Mucosa of rectum (tissue), 2 donors: ENCODE measurements around the gene SYNE2.

Source experiments
- H3K27ac ChIP-seq, 2 donors: one replicate each; pipeline ENCODE4 v1.7.0; 2013; ENCODE audit warnings: inconsistent platforms in 2 of 2, low read depth in 2 of 2, low read length in 2 of 2
- H3K27me3 ChIP-seq, 2 donors: one replicate each; pipeline ENCODE4 v1.7.0; 2013; ENCODE audit warnings: low read length in 2 of 2; ENCODE audit not compliant: control insufficient read depth in 2 of 2, insufficient read depth in 2 of 2
- H3K36me3 ChIP-seq, 2 donors: one replicate each; pipeline ENCODE4 v1.7.0; 2013; ENCODE audit warnings: low read length in 2 of 2; ENCODE audit not compliant: control insufficient read depth in 2 of 2, insufficient read depth in 2 of 2
- H3K4me1 ChIP-seq, 2 donors: one replicate each; pipeline ENCODE4 v1.7.0; 2013; ENCODE audit warnings: low read length in 2 of 2, mild to moderate bottlenecking in 1 of 2; ENCODE audit not compliant: control insufficient read depth in 2 of 2, insufficient read depth in 2 of 2
- H3K4me3 ChIP-seq, 2 donors: one replicate each; pipeline ENCODE4 v1.7.0; 2013; ENCODE audit warnings: low read length in 2 of 2
- H3K9ac ChIP-seq, 2 donors: one replicate each; pipeline ENCODE4 v1.7.0; 2013; ENCODE audit warnings: low read length in 2 of 2, low read depth in 1 of 2, mild to moderate bottlenecking in 1 of 2
- H3K9me3 ChIP-seq, 2 donors: one replicate each; pipeline ENCODE4 v1.7.0; 2013; ENCODE audit warnings: low read length in 2 of 2; ENCODE audit not compliant: control insufficient read depth in 2 of 2
- donor health status: healthy.
- donor health status: Normal muscosa, but diverticular disease.

The SYNE2 gene

DNA sequence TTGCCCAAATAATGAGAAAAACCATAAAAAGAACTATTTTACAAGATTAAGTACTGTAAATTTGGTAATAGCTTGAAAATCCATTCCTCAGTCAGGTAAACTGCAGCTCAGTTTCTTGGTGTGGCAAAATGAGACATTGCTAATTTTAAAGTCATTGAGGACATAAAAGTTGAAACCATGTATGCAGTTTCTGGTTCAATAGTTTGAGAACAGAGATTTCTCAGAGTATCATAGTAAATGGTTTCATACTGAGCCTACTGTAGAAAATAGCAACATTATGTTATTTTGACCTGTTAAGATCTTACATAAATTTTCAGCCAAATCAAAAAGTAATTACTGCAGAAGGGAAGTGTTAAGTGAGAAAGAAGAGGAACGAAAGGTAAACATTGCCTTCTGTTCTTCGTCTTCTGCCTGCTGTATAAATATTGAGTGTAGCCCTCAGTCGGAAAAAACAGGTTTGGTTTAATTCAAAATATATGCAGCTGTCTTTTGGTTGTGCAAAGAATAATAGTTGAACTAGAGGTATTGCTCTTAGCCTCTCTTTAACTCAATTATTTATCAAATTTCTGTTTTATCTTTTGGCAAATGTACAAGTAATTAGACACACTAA lies 119.6 kb downstream of the SYNE2 start:
- Histone ChIP-seq H3K9ac (no peak overlapping the region), H3K36me3 (peaks cover 0 to 7% of the 10 kb centered on the region in 2 donors), H3K9me3 (no peaks in the 10 kb centered on the region), H3K4me3 (no peak overlapping the region), H3K27me3 (no peaks in the 10 kb centered on the region), H3K4me1 (no peaks in the 10 kb centered on the region), H3K27ac (no peak overlapping the region)

DNA sequence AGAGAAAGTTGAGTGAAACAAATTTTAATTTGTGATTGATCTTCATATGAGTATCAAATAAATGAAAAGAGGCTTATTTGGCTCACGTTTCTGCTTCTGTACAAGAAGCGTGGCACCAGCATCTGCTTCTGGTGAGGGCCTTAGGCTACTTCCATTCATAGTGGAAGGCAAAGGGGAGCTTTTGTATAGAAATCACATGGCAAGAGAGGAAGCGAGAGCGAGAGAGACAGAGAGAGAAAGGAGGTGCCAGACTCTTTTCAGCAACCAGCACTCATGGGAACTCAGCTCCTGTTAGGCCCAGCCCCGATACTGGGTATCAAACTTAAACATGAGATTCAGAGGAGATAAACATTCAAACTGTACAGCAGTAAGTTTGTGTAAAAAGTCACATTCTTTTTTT lies 121.4 kb downstream of the SYNE2 start:
- H3K4me1 ChIP-seq = no peaks in the 10 kb centered on the region
- H3K9ac ChIP-seq = no peak overlapping the region
- no peak overlapping the region for H3K4me3 ChIP-seq
- no peaks in the 10 kb centered on the region for H3K27me3 ChIP-seq
- peaks cover 0 to 7% of the 10 kb centered on the region in 2 donors for H3K36me3 ChIP-seq
- H3K27ac ChIP-seq = no peak overlapping the region
- H3K9me3 ChIP-seq = no peaks in the 10 kb centered on the region

DNA sequence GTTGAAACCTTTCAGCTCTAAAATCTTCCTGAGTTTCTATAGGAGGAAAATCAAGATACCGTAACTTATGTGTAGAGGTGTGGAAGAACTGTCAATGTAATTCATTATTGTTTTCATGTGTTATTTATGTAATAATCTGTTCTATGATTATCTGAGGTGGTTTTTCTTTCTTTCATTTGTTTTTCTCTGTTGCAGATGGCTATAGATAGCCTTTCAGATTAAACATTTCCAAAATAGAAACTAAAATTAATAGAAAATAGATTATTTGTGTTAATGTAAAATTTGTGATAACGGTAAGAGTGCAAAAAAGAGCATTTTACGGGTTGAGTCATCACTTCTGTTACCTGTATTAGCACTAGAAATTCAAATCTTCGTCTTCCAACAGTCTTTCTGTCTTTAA lies 128.8 kb downstream of the SYNE2 start:
- H3K9ac ChIP-seq = no peak overlapping the region
- peaks cover 4% of the 10 kb centered on the region in 2 donors for H3K36me3 ChIP-seq

DNA sequence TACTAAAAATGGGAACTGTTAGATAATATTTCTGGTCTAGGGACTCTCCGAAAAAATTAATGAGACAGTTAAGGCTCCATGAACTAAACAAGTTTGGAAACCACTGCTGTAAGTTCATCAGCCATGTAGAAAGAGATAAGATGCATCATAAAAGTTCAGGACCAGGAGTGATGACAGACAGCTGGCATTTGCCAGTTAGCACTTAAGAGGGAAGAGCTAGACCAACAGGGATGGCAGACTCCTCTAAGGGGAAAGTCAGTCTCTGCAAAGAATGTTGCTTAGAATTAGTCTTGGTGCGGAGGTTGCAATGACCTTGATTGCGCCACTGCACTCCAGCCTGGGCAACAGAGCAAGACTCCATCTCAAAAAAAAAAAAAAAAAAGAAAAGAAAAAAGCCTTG lies 129.4 kb downstream of the SYNE2 start:
- Histone ChIP-seq H3K27me3 (no peaks in the 10 kb centered on the region), H3K4me1 (no peaks in the 10 kb centered on the region), H3K4me3 (no peak overlapping the region), H3K27ac (no peak overlapping the region), H3K36me3 (peaks cover 4 to 5% of the 10 kb centered on the region in 2 donors), H3K9me3 (no peaks in the 10 kb centered on the region), H3K9ac (no peak overlapping the region)

More for the DNA sequence above, 128.8 kb downstream of the SYNE2 start:
- Histone ChIP-seq H3K4me3 (no peak overlapping the region), H3K9me3 (no peaks in the 10 kb centered on the region), H3K27me3 (no peaks in the 10 kb centered on the region), H3K4me1 (no peaks in the 10 kb centered on the region), H3K27ac (no peak overlapping the region)

DNA sequence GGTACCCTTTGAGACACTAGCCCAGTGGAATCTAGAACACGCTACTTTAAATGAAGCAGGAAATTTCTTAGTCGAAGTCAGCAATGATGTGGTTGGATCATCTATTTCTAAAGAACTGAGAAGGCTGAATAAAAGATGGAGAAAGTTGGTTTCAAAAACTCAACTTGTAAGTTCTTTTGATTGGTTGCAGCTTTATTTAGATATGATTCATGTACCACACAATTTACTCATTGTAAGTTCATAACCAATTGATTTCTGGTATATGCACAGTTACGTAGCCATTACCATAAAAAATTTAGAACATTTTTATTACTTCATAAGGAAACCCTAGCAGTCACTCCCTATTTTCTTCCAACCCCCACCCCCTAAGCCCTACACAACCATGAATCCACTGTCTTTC lies 129.8 kb downstream of the SYNE2 start:
- H3K9ac ChIP-seq = no peak overlapping the region
- H3K9me3 ChIP-seq = no peaks in the 10 kb centered on the region
- H3K27me3 ChIP-seq = no peaks in the 10 kb centered on the region
- no peak overlapping the region for H3K4me3 ChIP-seq
- H3K4me1 ChIP-seq = no peaks in the 10 kb centered on the region
- H3K27ac ChIP-seq = no peak overlapping the region
- peaks cover 4 to 7% of the 10 kb centered on the region in 2 donors for H3K36me3 ChIP-seq

DNA sequence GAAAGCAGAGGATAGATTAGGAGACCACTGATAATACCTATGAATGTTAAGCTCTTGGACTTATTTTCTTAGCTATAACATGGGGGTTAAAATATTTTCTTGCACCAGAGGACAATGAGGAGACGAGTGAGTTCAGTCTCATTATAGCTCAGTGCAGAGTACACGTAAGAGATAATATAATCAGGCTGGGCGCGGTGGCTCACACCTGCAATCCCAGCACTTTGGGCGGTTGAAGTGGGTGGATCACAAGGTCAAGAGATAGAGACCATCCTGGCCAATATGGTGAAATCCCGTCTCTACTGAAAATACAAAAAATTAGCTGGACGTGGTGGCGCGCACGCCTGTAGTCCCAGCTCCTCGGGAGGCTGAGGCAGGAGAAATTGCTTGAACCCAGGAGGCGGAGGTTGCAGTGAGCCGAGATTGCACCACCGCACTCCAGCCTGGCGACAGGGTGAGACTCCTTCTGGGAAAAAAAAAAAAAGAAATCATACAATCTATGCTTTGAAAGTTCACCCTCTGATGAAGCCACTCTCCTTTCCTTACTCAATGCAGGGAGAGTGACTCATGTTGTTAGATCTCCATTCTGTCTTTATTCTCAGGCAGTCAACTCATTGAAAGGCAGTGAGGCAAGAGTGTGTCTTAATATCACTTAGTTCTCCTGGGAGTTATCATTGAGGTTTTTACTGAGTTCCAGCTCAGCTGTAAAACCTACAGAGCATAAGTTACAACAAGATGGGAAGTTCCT lies 134.2 kb downstream of the SYNE2 start:
- Histone ChIP-seq H3K9ac (no peak overlapping the region), H3K4me1 (no peaks in the 10 kb centered on the region), H3K4me3 (no peak overlapping the region), H3K27ac (no peak overlapping the region), H3K27me3 (no peaks in the 10 kb centered on the region), H3K36me3 (peaks cover 4 to 11% of the 10 kb centered on the region in 2 donors), H3K9me3 (no peaks in the 10 kb centered on the region)

DNA sequence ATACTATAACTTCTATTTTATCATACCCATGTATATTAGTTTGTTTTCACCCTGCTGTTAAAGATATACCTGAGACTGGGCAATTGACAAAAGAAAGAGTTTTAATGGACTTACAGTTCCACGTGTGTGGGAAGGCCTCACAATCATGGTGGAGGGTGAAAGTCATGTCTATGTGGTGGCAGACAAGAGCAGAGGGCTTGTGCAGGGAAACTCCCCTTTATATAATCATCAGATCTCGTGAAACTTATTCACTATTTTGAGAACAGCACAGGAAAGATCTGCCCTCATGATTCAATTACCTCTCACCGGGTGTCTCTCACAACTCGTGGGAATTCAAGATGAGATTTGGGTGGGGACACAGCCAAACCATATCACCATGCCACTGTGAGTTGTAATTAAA lies 135.8 kb downstream of the SYNE2 start:
- Histone ChIP-seq H3K9ac (no peak overlapping the region), H3K4me3 (no peak overlapping the region), H3K9me3 (no peaks in the 10 kb centered on the region), H3K4me1 (no peaks in the 10 kb centered on the region), H3K27ac (no peak overlapping the region), H3K36me3 (peaks cover 8 to 18% of the 10 kb centered on the region in 2 donors), H3K27me3 (no peaks in the 10 kb centered on the region)

DNA sequence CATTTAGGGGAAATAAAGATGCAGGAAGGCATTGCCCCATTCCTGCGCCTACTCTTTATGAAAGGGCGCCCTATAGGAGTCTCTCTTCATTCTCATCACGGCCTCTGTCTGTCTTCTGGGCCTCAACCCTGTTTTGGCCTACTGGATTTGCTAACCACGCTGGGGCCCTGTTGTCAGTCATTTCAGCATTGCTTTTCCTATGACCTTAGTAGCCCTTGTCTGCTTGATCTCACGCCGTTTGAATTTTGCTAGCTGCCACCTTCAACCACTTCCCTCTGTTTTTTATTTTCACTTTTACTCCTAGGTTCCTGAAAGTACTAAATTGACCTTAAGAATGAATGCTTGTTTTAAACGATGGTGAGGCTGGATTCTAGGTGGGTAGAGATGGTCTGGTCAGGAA lies 139.0 kb downstream of the SYNE2 start:
- H3K9ac ChIP-seq = no peak overlapping the region
- H3K4me3 ChIP-seq = no peak overlapping the region
- H3K27ac ChIP-seq = no peak overlapping the region
- peaks cover 13 to 22% of the 10 kb centered on the region in 2 donors for H3K36me3 ChIP-seq
- H3K9me3 ChIP-seq = no peaks in the 10 kb centered on the region
- no peaks in the 10 kb centered on the region for H3K4me1 ChIP-seq
- no peaks in the 10 kb centered on the region for H3K27me3 ChIP-seq

DNA sequence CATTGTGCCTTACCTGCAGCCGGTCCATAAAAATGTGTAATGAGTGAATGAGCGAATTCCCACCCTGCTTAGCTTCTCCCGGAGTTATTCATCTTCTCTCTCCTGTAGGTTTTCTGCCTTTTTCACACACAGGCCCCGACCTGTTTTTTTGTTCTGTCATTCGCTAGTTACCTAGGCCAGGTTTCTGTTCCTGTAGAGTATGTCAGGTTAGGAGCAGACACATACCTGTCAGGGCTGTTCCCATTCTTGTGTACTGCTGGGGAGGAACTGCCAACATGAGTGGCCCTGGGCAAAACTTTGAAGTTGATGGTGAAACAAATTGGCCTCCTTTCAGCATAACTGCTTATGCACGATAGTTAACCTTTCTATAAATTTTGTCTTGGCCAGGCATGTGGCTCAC lies 140.1 kb downstream of the SYNE2 start:
- Histone ChIP-seq H3K27ac (no peak overlapping the region), H3K9ac (no peak overlapping the region), H3K4me1 (no peaks in the 10 kb centered on the region), H3K9me3 (no peaks in the 10 kb centered on the region), H3K4me3 (no peak overlapping the region), H3K27me3 (no peaks in the 10 kb centered on the region), H3K36me3 (peaks cover 23 to 29% of the 10 kb centered on the region in 2 donors)

DNA sequence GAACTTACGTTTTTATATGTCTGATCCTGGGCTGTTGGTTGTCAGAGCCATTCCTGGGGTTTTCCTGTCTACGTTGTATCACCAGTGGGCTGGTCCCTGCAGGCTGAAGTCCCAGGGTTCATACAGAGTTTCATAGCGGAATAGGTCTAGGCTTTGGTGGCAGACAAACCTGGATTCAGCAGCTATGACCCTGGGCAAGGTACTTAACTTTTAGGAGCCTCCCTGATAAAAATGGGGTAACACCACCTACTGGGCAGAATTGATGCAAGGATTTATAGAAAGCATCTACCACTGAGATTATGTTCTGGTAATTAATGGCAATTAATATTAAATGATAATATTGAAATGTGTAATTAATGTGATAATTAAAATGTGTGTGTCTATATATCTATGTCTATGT lies 141.2 kb downstream of the SYNE2 start:
- H3K9ac ChIP-seq = no peak overlapping the region
- H3K27me3 ChIP-seq = no peaks in the 10 kb centered on the region
- no peak overlapping the region for H3K27ac ChIP-seq
- H3K9me3 ChIP-seq = no peaks in the 10 kb centered on the region
- H3K4me3 ChIP-seq = no peak overlapping the region
- H3K4me1 ChIP-seq = no peaks in the 10 kb centered on the region
- peaks cover 23 to 32% of the 10 kb centered on the region in 2 donors for H3K36me3 ChIP-seq
